GM12878 (cell line): ENCODE data around the gene KBTBD4. TPM values are rescaled to one million over a fixed set of nuclear protein-coding genes. Genes with fewer than 3 reads are reported as not detected.

Experiments used
- ATAC-seq: fragments of 200-7000 bp; cut with Tn5 transposase; 3 replicates; pipeline ENCODE4 v1.9.1; 2020; ENCODE audit warnings: mild to moderate bottlenecking, moderate library complexity
- BruUV-seq: library from RNA; stranded (reverse); fragments of 400-500 nt; replicated peaks from 2 replicates; lab custom pipeline; 2021; lab: Mats Ljungman, UMichigan
- CTCF ChIA-PET: fragments of 300-600 bp; sonication (Branson Sonifier 250); formaldehyde crosslinking; extraction: SDS; loops from one replicate; lab custom pipeline; 2021; ENCODE audit warnings: inconsistent platforms; lab: Yijun Ruan, JAX
- POLR2A ChIA-PET: fragments of 350-600 bp; formaldehyde crosslinking; extraction: SDS; loops from one replicate; lab custom pipeline; 2021; ENCODE audit warnings: inconsistent platforms; lab: Charles Lee
- RAD21 ChIA-PET: fragments of 300-600 bp; sonication (Branson Sonifier 250); formaldehyde crosslinking; loops from one replicate; lab custom pipeline; 2023; ENCODE audit warnings: antibody characterized with exemption; ENCODE audit not compliant: unreplicated experiment; lab: Charles Lee
- SMC1A ChIA-PET: fragments of 300-600 bp; sonication (Branson Sonifier 250); formaldehyde crosslinking; loops from one replicate; lab custom pipeline; 2023; ENCODE audit not compliant: unreplicated experiment, uncharacterized antibody; lab: Charles Lee
- DNase-seq: peaks from one replicate; pipeline ENCODE4 v3.0.0-alpha.2; 2011; ENCODE audit warnings: low read depth, low spot score
- FAIRE-seq: peaks from 3 replicates; lab custom pipeline; 2011; peaks lifted over from hg19 to GRCh38; lab: Jason Lieb, UNC
- H2AFZ ChIP-seq: 2 replicates; pipeline ENCODE4 v1.6.0; 2011; ENCODE audit warnings: low read depth, low read length, control low read depth; ENCODE audit not compliant: control insufficient read depth
- H3K27ac ChIP-seq: 2 replicates; pipeline ENCODE4 v1.5.1; 2011; ENCODE audit warnings: control low read depth; ENCODE audit not compliant: control insufficient read depth, insufficient read depth
- H3K27me3 ChIP-seq, 2 experiments: replicated peaks in 1 of 2; 2 replicates each; pipeline versions ENCODE4 v1.6.0 to v1.6.1; 2011; ENCODE audit warnings: low read length in 1 of 2; ENCODE audit not compliant: control insufficient read depth in 2 of 2, insufficient read depth in 2 of 2
- H3K36me3 ChIP-seq, 2 experiments: 2 replicates each; pipeline ENCODE4 v1.5.1; 2011; ENCODE audit warnings: low read length in 1 of 2; ENCODE audit not compliant: control insufficient read depth in 2 of 2, insufficient read depth in 2 of 2
- H3K4me1 ChIP-seq: 2 replicates; pipeline ENCODE4 v1.6.1; 2011; ENCODE audit warnings: mild to moderate bottlenecking, low read length, moderate library complexity, mixed read lengths; ENCODE audit not compliant: control insufficient read depth, insufficient read depth
- H3K4me2 ChIP-seq: 2 replicates; pipeline ENCODE4 v1.6.0; 2011; ENCODE audit warnings: control low read depth; ENCODE audit not compliant: control insufficient read depth, insufficient read depth
- H3K4me3 ChIP-seq: fragments of 200-600 bp; sonication (generic); 2 replicates; pipeline ENCODE4 v1.5.1; 2016
- H3K79me2 ChIP-seq: 2 replicates; pipeline ENCODE4 v1.6.0; 2011; ENCODE audit warnings: low read length; ENCODE audit not compliant: control insufficient read depth, insufficient read depth
- H3K9ac ChIP-seq: 2 replicates; pipeline ENCODE4 v1.8.0; 2011; ENCODE audit warnings: low read length, control low read depth, mixed read lengths; ENCODE audit not compliant: control insufficient read depth, insufficient read depth
- H3K9me3 ChIP-seq: replicated peaks from 3 replicates; pipeline ENCODE4 v1.5.1; 2011; ENCODE audit warnings: mild to moderate bottlenecking, low read length; ENCODE audit not compliant: control insufficient read depth, insufficient read depth
- H4K20me1 ChIP-seq: 2 replicates; pipeline ENCODE4 v1.6.0; 2011; ENCODE audit not compliant: control insufficient read depth, insufficient read depth
- BCLAF1 ChIP-seq: fragments of 450-650 bp; IDR thresholded peaks from 2 replicates; pipeline ENCODE4 v1.6.1; 2017; ENCODE audit warnings: antibody characterized with exemption, mild to moderate bottlenecking, moderate library complexity
- E2F4 ChIP-seq: IDR thresholded peaks from 2 replicates; pipeline ENCODE4 v1.6.1; 2012; ENCODE audit warnings: low read depth, low read length, improper control_type of control experiment
- IRF5 ChIP-seq: fragments of 450-650 bp; IDR thresholded peaks from 2 replicates; pipeline ENCODE4 v1.6.1; 2017; ENCODE audit warnings: borderline replicate concordance
- PML ChIP-seq: IDR thresholded peaks from 2 replicates; pipeline ENCODE4 v1.6.1; 2012; ENCODE audit warnings: low read length, inconsistent platforms
- YBX1 ChIP-seq: fragments of 450-650 bp; IDR thresholded peaks from 2 replicates; pipeline ENCODE4 v1.6.1; 2016; ENCODE audit warnings: antibody characterized with exemption
- ZNF24 ChIP-seq: fragments of 450-650 bp; IDR thresholded peaks from 2 replicates; pipeline ENCODE4 v1.6.1; 2017; ENCODE audit warnings: antibody characterized with exemption, mild to moderate bottlenecking
- WGBS: methylation state at CpG from one replicate; pipeline ENCODE4 v1.1.6; 2016; ENCODE audit warnings: low lambda C conversion rate; ENCODE audit not compliant: insufficient replicate concordance, insufficient coverage; ENCODE audit errors: missing lambda C conversion rate; 5-methylcytosine and 5-hydroxymethylcytosine counted together
- in situ Hi-C: fragments of 300-500 bp; cut with MboI; formaldehyde crosslinking; loops from 9 replicates; pipeline ENCODE4 v1.14.3; 2018; ENCODE audit warnings: mixed read lengths
- intact Hi-C: fragments of 100-400 bp; cut with micrococcal nuclease; formaldehyde crosslinking; loops from one replicate; pipeline ENCODE4 v1.14.2; 2022; ENCODE audit not compliant: unreplicated experiment
- polyA plus RNA-seq, 11 experiments: library from polyadenylated mRNA; depleted of rRNA in 4 of 11; unstranded in 6 of 11; stranded (reverse) in 5 of 11; fragments of >200 nt; fragmentation: Nextera tagmentation in 4 of 11; fragmentation: Illumina TruSeq in 1 of 11; extraction: Ambion mirVana in 4 of 11; extraction: Trizol in 1 of 11; gene quantifications; 1 replicate in 1 of 11; 2 replicates in 10 of 11; pipeline versions ENCODE4 v1.2.1 to v1.2.3, GENCODE V29; 2011 to 2016; ENCODE audit warnings: inconsistent platforms in 2 of 11, missing spikeins in 2 of 11, low read depth in 1 of 11
- total RNA-seq, 4 experiments: library from RNA; depleted of rRNA in 3 of 4; stranded (reverse); fragments of >200 nt in 3 of 4; fragmentation: Illumina TruSeq in 1 of 4; extraction: Trizol in 1 of 4; gene quantifications; 2 replicates each; pipeline versions ENCODE4 v1.2.1 to v1.2.3, GENCODE V29; 2013 to 2021

The KBTBD4 gene
- total and polyA plus RNA-seq, 10 of the 15 experiments (the other 5 are each of a cell fraction or from before 2014, with no cell fraction given): 18.4 to 46.4 (median 25.7) TPM

GRCh38 chr11:47572715-47573255 is 6.0 kb downstream of the KBTBD4 start:
- no peaks in the 10 kb centered on the region for H3K9me3 ChIP-seq
- peaks cover 4% of the 10 kb centered on the region for H3K4me1 ChIP-seq
- ChIA-PET POLR2A (interaction anchor here (0.5 kb wide), 1 partner anchor 97 kb away, joined by 3 read pairs; no protein-coding TSS in a partner anchor), RAD21 (no interaction called here), SMC1A (interaction anchor here (0.9 kb wide), 1 partner anchor 50 kb away, joined by 4 read pairs; no protein-coding TSS in a partner anchor)
- H3K27ac ChIP-seq: no peak overlapping the region
- no peak overlapping the region for H3K4me3 ChIP-seq
- no peak for DNase-seq
- peaks cover 12% of the 10 kb centered on the region for H3K79me2 ChIP-seq
- WGBS: 84% methylated on average over 8 of the region's 8 CpGs
- no peak overlapping the region for H3K9ac ChIP-seq
- no peak for FAIRE-seq
- no peak overlapping the region for H2AFZ ChIP-seq
- H4K20me1 ChIP-seq: 0 out of 2 replicates have a peak, but pooled peaks cover 3% of the 10 kb centered on the region
- H3K36me3 ChIP-seq: peaks cover 10 to 42% of the 10 kb centered on the region in 2 experiments
- in situ Hi-C loops: no loop called here
- TF ChIP-seq E2F4 (no peak), ZNF24 (no peak), BCLAF1 (no peak), PML (no peak), YBX1 (no peak), IRF5 (no peak)
- TF ChIP-seq, all 136 proteins: peak for 0
- BruUV-seq: no TSS peak
- CTCF ChIA-PET: interaction anchor here (0.5 to 1.4 kb wide), 4 partner anchors 19 to 54 kb away, joined by 3 to 5 read pairs (median 3); no protein-coding TSS in a partner anchor
- H3K27me3 ChIP-seq: no peaks in the 10 kb centered on the region
- intact Hi-C loops: no loop called here
- no peak for ATAC-seq
- H3K4me2 ChIP-seq: no peak overlapping the region
